NCI-H510A treated with DMSO at 0.1 percent for 48 hours (cell line): ENCODE results near the gene ERBB4.
"Not testable (repeated sequence)": the region's sequence is repeated elsewhere in the genome, so short reads cannot be mapped to it uniquely, and the experiment has no call there.

ENCODE experiments used
- DNase-seq: peaks from one replicate; lab custom pipeline; 2025; lab: John Stamatoyannopoulos, UW

ERBB4 gene

GRCh38 chr2:212076456-212076855, 462.1 kb downstream of the ERBB4 start:
- no peak for DNase-seq

GRCh38 chr2:212073360-212073759, 465.2 kb downstream of the ERBB4 start:
- no peak for DNase-seq

- DNase-seq, result no peak
Observed at GRCh38 chr2:212066546-212066945, 472.1 kb downstream of the ERBB4 start.

GRCh38 chr2:212064318-212064717, 474.3 kb downstream of the ERBB4 start:
- no peak for DNase-seq

- no peak for DNase-seq
Observed at GRCh38 chr2:212052412-212053159, 486.0 kb downstream of the ERBB4 start.

- DNase-seq, result no peak
Observed at GRCh38 chr2:212050871-212051270, 487.7 kb downstream of the ERBB4 start.

GRCh38 chr2:212042562-212042961, 496.0 kb downstream of the ERBB4 start:
- no peak for DNase-seq

GRCh38 chr2:212037062-212037461, 501.5 kb downstream of the ERBB4 start:
- DNase-seq, result no peak

- no peak for DNase-seq
Observed at GRCh38 chr2:212034841-212035585, 503.6 kb downstream of the ERBB4 start.

GRCh38 chr2:212033888-212034287, 504.7 kb downstream of the ERBB4 start:
- DNase-seq, result no peak

GRCh38 chr2:212032536-212033219, 505.9 kb downstream of the ERBB4 start:
- no peak for DNase-seq

- DNase-seq, result no peak
Observed at GRCh38 chr2:212032032-212032431, 506.6 kb downstream of the ERBB4 start.

- no peak for DNase-seq
Observed at GRCh38 chr2:212030709-212031108, 507.9 kb downstream of the ERBB4 start.

GRCh38 chr2:212028798-212029394, 509.7 kb downstream of the ERBB4 start:
- no peak for DNase-seq

GRCh38 chr2:212027681-212028628, 510.6 kb downstream of the ERBB4 start:
- no peak for DNase-seq

GRCh38 chr2:212024040-212024439, 514.6 kb downstream of the ERBB4 start:
- DNase-seq, result no peak

GRCh38 chr2:212022966-212023365, 515.6 kb downstream of the ERBB4 start:
- no peak for DNase-seq

GRCh38 chr2:212021947-212022346, 516.7 kb downstream of the ERBB4 start:
- no peak for DNase-seq

- DNase-seq, result no peak
Observed at GRCh38 chr2:212015588-212015987, 523.0 kb downstream of the ERBB4 start.

GRCh38 chr2:212013626-212014025, 525.0 kb downstream of the ERBB4 start:
- no peak for DNase-seq

- DNase-seq, result not testable (repeated sequence)
Observed at GRCh38 chr2:212010305-212010704, 528.3 kb downstream of the ERBB4 start.
